NCI-H146 treated with DMSO at 0.1 percent for 48 hours (cell line): ENCODE results near the gene ATXN7L1.
"Not testable (repeated sequence)": the region's sequence is repeated elsewhere in the genome, so short reads cannot be mapped to it uniquely, and the experiment has no call there.

Experiments used
- DNase-seq: peaks from one replicate; lab custom pipeline; 2025; ENCODE audit not compliant: unreplicated experiment; lab: John Stamatoyannopoulos, UW

The ATXN7L1 gene

GRCh38 chr7:105861224-105861623, 15.2 kb downstream of the ATXN7L1 start:
- no peak for DNase-seq

DNA sequence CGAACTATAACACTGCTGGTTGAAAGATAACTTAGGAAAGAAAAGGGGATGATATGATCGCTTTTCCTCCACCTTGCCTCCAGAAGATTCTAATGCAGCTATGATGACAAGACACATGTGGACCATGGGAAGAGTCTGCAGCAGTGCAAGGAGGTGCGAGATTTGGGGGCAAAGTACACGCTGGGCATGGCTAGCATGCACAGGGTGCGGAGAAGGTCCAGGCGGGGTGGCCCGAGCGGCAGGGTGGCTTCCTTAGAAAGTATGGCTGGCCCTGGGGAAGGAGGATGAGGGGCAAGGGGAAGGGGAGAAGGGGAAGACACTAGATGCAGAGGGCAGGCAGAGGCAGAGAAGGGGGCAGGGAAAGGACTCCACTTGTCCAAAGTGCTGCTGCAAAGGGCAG, 15.6 kb downstream of the ATXN7L1 start:
- no peak for DNase-seq

DNA sequence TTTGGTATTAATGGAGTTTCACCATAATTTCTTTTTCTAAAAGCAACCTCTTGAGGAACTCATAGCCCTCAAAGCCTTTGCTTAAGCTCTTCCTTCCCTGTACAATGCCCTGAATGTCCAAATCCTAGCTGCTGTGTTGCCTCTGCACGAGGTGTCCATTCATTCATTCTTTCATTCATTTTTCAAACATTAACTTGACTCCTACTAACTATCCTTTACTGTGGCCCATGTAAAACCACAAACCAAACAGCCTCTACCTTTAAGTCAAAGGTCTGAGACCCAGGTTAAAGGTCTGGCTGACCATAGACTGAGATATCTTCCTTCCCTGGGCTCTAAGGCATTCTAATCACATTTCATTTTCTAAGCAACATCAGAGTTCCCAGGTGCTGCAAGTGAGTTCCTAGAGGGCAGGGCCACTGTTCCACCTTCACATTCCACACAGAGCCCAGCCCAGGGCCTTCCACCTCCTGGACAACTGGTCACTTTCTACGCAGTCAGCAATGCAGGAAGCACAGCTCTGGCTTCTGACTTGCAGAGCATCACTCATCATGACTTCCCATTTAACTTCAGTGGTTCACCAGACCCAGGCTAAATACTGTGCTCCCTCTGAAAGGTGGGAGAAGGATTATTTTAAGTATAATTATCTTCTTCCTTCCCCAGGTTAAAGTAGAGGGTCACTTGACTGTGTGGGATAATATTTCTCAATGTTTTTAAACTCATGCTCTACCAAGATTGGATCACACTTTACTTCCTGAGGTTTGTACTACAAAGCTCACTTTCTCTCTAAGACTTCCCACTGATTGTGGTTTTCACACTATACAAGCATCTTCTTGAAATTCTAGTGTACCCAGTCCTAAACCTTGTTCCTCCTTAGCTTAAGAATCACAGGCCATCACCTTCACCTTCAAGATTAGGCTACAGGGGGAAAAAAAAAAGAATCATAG, 19.1 kb downstream of the ATXN7L1 start:
- DNase-seq: no peak

GRCh38 chr7:105854498-105854897, 21.9 kb downstream of the ATXN7L1 start:
- no peak for DNase-seq

DNA sequence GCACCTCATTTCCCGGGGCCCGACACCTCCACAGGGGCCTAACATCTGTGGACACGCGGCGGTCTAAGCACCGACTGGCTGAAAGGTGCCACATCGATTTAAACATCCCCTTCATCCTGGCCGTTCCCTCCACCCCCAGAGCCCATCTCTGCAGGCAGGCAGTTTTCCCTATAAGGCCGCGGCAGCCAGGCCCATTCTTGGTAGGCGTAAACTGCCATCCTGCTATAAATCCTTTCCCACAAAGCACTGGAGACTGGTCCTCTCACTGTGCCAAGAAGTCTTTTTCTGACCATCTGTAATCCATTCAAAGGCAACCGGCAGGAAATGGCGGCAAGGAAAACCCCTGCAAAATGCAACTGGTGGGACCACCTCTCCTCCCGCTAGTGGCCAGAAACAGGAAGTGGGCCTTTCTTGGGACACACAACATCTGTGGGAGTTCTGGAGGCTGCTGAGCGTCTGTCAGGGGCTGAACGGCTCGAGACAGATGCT, 22.4 kb downstream of the ATXN7L1 start:
- no peak for DNase-seq

- DNase-seq: no peak
Observed at GRCh38 chr7:105851064-105851463, 25.3 kb downstream of the ATXN7L1 start.

- no peak for DNase-seq
Observed at GRCh38 chr7:105849122-105849855, 27.1 kb downstream of the ATXN7L1 start.

DNA sequence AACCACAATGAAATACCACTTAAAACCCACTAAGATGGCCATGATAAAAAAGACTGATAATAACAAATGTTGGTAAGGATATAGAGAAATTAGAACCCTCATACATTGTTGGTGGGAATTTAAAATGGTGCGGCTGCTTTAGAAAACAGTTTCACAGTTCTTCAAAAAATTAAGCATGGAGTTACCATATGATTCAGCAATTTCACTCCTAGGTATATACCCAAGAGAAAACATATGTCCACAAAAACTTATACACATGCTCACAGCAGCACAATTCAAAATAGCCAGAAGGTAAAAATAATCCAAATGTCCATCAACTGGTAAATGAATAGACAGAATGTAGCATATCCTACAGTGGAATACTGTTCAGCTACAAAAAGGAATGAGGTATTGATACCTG, 30.0 kb downstream of the ATXN7L1 start:
- DNase-seq: no peak

DNA sequence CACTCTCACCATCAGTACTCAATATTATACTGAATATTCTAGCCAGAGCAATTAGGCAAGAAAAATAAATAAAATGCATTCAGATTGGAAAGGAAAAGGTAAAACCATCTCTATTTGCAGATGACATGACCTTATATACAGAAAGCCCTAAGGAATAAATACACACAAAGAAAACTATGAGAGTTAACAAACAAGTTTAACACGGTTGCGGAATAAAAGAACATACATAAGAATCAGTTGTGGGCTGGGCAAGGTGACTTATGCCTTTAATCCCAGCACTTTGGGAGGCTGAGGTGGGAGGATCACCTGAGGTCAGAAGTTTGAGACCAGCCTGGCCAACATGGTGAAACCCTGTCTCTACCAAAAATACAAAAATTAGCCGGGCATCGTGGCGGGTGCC, 31.7 kb downstream of the ATXN7L1 start:
- DNase-seq: not testable (repeated sequence)

- no peak for DNase-seq
Observed at GRCh38 chr7:105841866-105842265, 34.5 kb downstream of the ATXN7L1 start.

GRCh38 chr7:105840981-105841749, 35.2 kb downstream of the ATXN7L1 start:
- no peak for DNase-seq

DNA sequence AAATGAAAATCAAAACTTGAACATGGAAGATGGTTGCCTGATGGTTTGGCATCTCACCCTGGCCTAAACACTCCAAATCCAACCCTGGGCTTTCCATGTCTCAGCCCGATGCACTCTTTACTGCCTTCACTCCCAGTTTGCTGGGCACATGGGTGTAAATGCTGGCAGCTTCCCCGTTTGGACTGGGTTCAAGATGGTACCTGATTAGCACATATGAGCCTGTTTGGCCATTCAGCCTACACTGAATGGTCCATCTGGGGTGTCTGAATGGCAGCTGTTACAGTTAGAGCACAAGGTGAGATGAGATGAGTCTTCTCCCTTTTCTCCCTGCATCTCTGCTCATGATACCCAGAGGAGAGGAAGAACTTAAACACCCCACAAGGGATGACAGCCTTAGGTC, 37.1 kb downstream of the ATXN7L1 start:
- no peak for DNase-seq

DNA sequence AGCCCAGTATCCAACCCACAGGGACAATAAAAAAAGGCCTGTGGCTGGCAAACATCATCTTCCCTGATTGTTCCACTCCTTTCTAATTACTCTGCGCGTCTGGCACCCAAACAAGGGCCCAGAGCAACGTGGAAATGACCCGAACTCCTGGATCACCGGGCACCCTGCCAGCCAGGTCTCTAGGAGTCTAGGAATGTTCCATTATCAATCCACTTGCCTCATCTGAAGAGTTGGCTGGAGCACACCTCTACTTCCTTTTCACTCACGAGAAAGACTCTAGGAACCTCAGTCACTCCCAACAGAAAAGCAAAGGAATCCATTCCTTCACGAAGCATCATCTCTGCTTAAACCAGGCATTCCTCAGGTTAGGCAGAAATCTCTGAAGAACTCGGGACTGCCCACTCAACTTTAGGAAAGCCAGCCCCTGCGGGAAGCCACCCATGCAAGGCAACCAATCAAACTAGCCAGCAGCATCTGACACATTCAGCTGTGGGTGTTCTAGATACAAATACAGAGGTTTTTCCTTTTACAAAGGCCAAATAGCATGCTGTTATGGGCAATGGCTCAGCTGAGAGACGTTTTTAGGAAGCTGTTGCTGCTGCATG, 37.7 kb downstream of the ATXN7L1 start:
- DNase-seq: no peak

- no peak for DNase-seq
Observed at GRCh38 chr7:105837765-105838626, 38.4 kb downstream of the ATXN7L1 start.

GRCh38 chr7:105835441-105835840, 41.0 kb downstream of the ATXN7L1 start:
- DNase-seq: no peak

GRCh38 chr7:105831824-105832535, 44.4 kb downstream of the ATXN7L1 start:
- no peak for DNase-seq

DNA sequence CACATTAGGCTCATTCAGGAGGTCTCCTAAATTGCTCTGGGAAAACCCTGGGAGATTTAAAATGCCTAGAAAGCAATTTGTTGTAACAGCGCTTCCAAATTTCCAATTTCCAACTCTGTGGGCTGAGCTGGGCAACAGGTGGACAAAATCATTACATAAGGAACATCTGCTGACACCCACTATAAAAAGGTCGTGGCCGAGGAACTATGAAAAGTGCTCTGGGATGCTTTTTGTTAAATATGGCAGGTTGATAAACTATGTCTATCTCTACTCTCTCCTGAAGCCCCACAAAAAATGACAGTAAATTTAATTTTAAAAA, 45.1 kb downstream of the ATXN7L1 start:
- DNase-seq: no peak

DNA sequence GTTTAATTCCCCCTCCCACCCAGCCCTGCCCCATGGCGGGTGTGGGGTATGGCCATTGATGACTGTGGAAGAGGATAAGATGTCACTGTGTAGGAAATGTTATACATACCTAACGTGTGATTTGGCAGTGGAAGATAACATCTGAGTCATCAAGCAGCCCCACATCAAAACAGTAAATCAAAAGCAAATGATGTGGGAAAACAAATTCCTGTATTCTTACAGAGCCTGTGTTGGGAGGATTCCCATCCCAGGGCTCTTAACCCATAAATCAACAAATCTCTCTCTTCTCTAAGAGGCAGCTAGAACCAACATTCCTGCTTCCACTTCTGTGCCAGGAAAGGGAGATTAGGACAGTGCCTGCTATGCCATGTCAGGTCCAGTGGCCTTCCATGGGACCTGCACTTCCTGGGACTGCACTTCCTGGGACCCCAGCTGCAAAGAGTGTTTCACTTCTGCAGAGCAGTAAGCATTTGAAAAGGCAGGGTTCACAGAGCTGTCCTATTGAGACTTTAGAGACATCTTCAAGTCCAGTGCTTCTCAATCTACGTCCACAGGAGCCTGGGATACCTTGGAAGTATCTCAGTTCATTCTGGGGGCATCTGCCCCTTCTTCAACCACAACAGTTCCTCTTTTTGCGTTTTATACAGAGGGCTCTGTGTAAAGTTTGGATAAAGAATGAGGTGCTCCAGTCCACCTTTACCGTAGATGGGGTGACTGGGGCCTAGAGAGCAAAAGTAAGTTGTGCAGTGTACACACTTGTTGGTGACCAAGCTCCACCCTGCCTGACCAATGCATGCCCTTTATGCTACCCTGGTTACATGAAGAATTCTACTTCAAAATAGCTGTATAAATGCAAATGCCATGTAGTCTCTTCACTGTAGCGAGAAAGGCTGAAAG, 45.7 kb downstream of the ATXN7L1 start:
- DNase-seq: no peak
